HepG2 (cell line): ENCODE measurements around the gene SLC20A1. TPM values are rescaled to one million over a fixed set of nuclear protein-coding genes. Genes with fewer than 3 reads are reported as not detected.

Experiments
- ATAC-seq: fragments of 200-7000 bp; cut with Tn5 transposase; 3 replicates; pipeline ENCODE4 v1.9.1; 2020; ENCODE audit warnings: mild to moderate bottlenecking, moderate library complexity
- BruUV-seq: library from RNA; stranded (reverse); fragments of 400-500 nt; replicated peaks from 2 replicates; lab custom pipeline; 2021; lab: Mats Ljungman, UMichigan
- CTCF ChIA-PET: fragments of 300-600 bp; formaldehyde crosslinking; extraction: SDS; loops from one replicate; lab custom pipeline; 2021; ENCODE audit warnings: low total read pairs, inconsistent platforms, low intra/inter-chr PET ratio; lab: Yijun Ruan, JAX
- POLR2A ChIA-PET: fragments of 350-600 bp; sonication (Branson Sonifier 250); formaldehyde crosslinking; loops from one replicate; lab custom pipeline; 2020; ENCODE audit warnings: antibody characterized with exemption, inconsistent platforms; lab: Yijun Ruan, JAX
- DNase-seq: peaks from one replicate; pipeline ENCODE4 v3.0.0-alpha.2; 2015; ENCODE audit warnings: low spot score
- FAIRE-seq: peaks from 3 replicates; lab custom pipeline; 2011; peaks lifted over from hg19 to GRCh38; lab: Jason Lieb, UNC
- H2AFZ ChIP-seq: one replicate; pipeline ENCODE4 v1.6.1; 2011; ENCODE audit warnings: low read length, inconsistent platforms
- H3K27ac ChIP-seq: fragments of 300-600 bp; 3 replicates; pipeline ENCODE4 v1.8.0; 2011; ENCODE audit warnings: mixed run types, mild to moderate bottlenecking, mixed read lengths, low read length, inconsistent platforms; ENCODE audit not compliant: insufficient read depth; ENCODE audit errors: extremely low read length
- H3K27me3 ChIP-seq, 2 experiments: fragments of 200-600 bp in 1 of 2; 2 replicates in 1 of 2; 3 replicates in 1 of 2; pipeline versions ENCODE4 v1.6.0 to v1.8.0; 2011; ENCODE audit warnings: low read length in 2 of 2, mild to moderate bottlenecking in 2 of 2, moderate library complexity in 2 of 2, inconsistent platforms in 1 of 2; ENCODE audit not compliant: insufficient read depth in 2 of 2, control insufficient read depth in 1 of 2
- H3K36me3 ChIP-seq, 2 experiments: fragments of 200-600 bp in 1 of 2; replicated peaks in 1 of 2; 2 replicates in 1 of 2; 3 replicates in 1 of 2; pipeline versions ENCODE4 v1.5.1 to v1.8.0; 2011; ENCODE audit warnings: low read length in 2 of 2, inconsistent platforms in 1 of 2; ENCODE audit not compliant: insufficient read depth in 2 of 2, control insufficient read depth in 1 of 2
- H3K4me1 ChIP-seq: 2 replicates; pipeline ENCODE4 v1.5.1; 2012; ENCODE audit warnings: low read length, inconsistent platforms; ENCODE audit not compliant: insufficient read depth
- H3K4me2 ChIP-seq: 2 replicates; pipeline ENCODE4 v1.6.0; 2011; ENCODE audit warnings: low read depth, low read length, inconsistent platforms
- H3K4me3 ChIP-seq, 3 experiments: fragments of 200-600 bp in 1 of 3; sonication (generic), shearing (Covaris generic) in 1 of 3; replicated peaks in 1 of 3; 2 replicates each; pipeline ENCODE4 v1.5.1; 2011 to 2016; ENCODE audit warnings: low read length in 3 of 3, inconsistent platforms in 2 of 3, low read depth in 2 of 3, mild to moderate bottlenecking in 2 of 3, control low read depth in 1 of 3, mixed read lengths in 1 of 3; ENCODE audit not compliant: insufficient read depth in 1 of 3
- H3K79me2 ChIP-seq: one replicate; pipeline ENCODE4 v1.6.1; 2011; ENCODE audit warnings: low read length, inconsistent platforms; ENCODE audit not compliant: insufficient read depth
- H3K9ac ChIP-seq: 2 replicates; pipeline ENCODE4 v1.6.0; 2011; ENCODE audit warnings: mild to moderate bottlenecking, low read depth, low read length, inconsistent platforms; ENCODE audit not compliant: insufficient read depth
- H3K9me3 ChIP-seq: 2 replicates; pipeline ENCODE4 v1.5.1; 2012; ENCODE audit warnings: mild to moderate bottlenecking, low read length
- H4K20me1 ChIP-seq: 2 replicates; pipeline ENCODE4 v1.6.0; 2011; ENCODE audit warnings: inconsistent platforms, mild to moderate bottlenecking, low read length, moderate library complexity; ENCODE audit not compliant: insufficient read depth
- E2F1 ChIP-seq: sonication (generic); formaldehyde crosslinking; IDR thresholded peaks from 2 replicates; pipeline ENCODE4 v1.5.0; 2020; ENCODE audit warnings: missing genetic modification reagents
- GATAD1 ChIP-seq: IDR thresholded peaks from 2 replicates; pipeline ENCODE4 v1.6.1; 2016; ENCODE audit warnings: missing genetic modification reagents, missing compliant biosample characterization
- JUNB ChIP-seq: sonication (generic); formaldehyde crosslinking; IDR thresholded peaks from 2 replicates; pipeline ENCODE4 v1.8.0; 2022; ENCODE audit warnings: missing genetic modification reagents, mild to moderate bottlenecking, borderline replicate concordance
- RFXAP ChIP-seq: sonication (generic); formaldehyde crosslinking; IDR thresholded peaks from 2 replicates; pipeline ENCODE4 v1.4.0; 2020; ENCODE audit warnings: missing genetic modification reagents, borderline replicate concordance
- ZBTB39 ChIP-seq: sonication (generic); formaldehyde crosslinking; IDR thresholded peaks from 2 replicates; pipeline ENCODE4 v1.5.0; 2020; ENCODE audit warnings: missing genetic modification reagents
- ZNF256 ChIP-seq: sonication (generic); formaldehyde crosslinking; conservative IDR thresholded peaks from 2 replicates; pipeline ENCODE4 v1.4.0; 2020; ENCODE audit warnings: missing genetic modification reagents
- ZNF709 ChIP-seq: sonication (generic); formaldehyde crosslinking; IDR thresholded peaks from 2 replicates; pipeline ENCODE4 v1.5.0; 2020; ENCODE audit warnings: mild to moderate bottlenecking, missing genetic modification reagents
- WGBS: methylation state at CpG from one replicate; pipeline ENCODE4 v1.1.6; 2017; ENCODE audit warnings: low lambda C conversion rate; 5-methylcytosine and 5-hydroxymethylcytosine counted together
- in situ Hi-C: cut with HindIII; loops from 2 replicates; pipeline ENCODE4 v1.10.0; 2017; ENCODE audit warnings: low pct_unique_long_range_greater_than_20kb; ENCODE audit not compliant: extremely low pct_ligation_motif_present
- intact Hi-C: fragments of 100-400 bp; cut with micrococcal nuclease; formaldehyde crosslinking; loops from one replicate; pipeline ENCODE4 v1.10.0; 2022; ENCODE audit not compliant: unreplicated experiment
- polyA plus RNA-seq, 8 experiments: library from polyadenylated mRNA; depleted of rRNA in 3 of 8; stranded (reverse) in 7 of 8; unstranded in 1 of 8; fragments of >200 nt; fragmentation: Illumina TruSeq in 4 of 8; extraction: Trizol in 4 of 8; gene quantifications; 2 replicates each; pipeline versions ENCODE4 v1.2.1 to v1.2.3, GENCODE V29; 2011 to 2016; ENCODE audit warnings: low read depth in 4 of 8, missing spikeins in 1 of 8, mixed read lengths in 1 of 8; ENCODE audit not compliant: insufficient read depth in 1 of 8
- total RNA-seq, 5 experiments: library from RNA; depleted of rRNA; stranded (reverse); fragments of >200 nt; fragmentation: Illumina TruSeq; extraction: Trizol; gene quantifications; 2 replicates each; pipeline ENCODE4 v1.2.3, GENCODE V29; 2016; ENCODE audit warnings: low read depth in 1 of 5
- TF ChIP-seq, protein P1 (sequence below): fragments of 450-650 bp; IDR thresholded peaks from 2 replicates; pipeline ENCODE4 v1.6.1; 2016
- TF ChIP-seq, protein P2 (sequence below): sonication (generic); formaldehyde crosslinking; IDR thresholded peaks from 2 replicates; pipeline ENCODE4 v1.5.0; 2020; ENCODE audit warnings: missing genetic modification reagents

SLC20A1 gene
- total and polyA plus RNA-seq, 2 of the 13 experiments (the other 11 are each of a cell fraction or from before 2014, with no cell fraction given) = 54.0 to 85.9 TPM

DNA sequence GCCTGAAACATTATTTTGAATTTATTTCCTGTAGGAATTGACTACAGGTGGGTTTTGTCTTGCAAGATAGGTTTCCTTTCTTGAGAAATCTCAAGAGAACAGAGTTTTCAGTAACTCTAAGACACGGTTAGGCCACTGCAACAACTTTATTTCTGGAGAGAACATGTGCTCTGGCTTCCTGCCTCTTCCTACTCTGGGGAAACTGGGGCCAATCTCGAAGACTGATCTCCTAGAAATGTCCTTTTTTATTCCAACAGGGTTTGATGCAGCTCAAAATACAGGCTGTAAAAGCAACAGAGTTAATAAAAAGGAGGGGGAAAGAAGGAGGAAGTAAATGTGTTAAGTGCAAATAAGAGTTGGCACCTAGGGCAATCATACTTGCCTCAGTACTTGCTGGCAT lies 4.0 kb upstream of the SLC20A1 start:
- no peak overlapping the region for H3K4me3 ChIP-seq
- POLR2A ChIA-PET = interaction anchor here (0.6 to 1.6 kb wide), 2 partner anchors 10 to 15 kb away, joined by 3 to 7 read pairs; no protein-coding TSS in a partner anchor
- in situ Hi-C loops (no loop called here), intact Hi-C loops (no loop called here)
- peaks cover 2% of the 10 kb centered on the region; the same call in 1 of the 2 replicates for H4K20me1 ChIP-seq
- H3K27ac ChIP-seq = no peak overlapping the region
- H3K79me2 ChIP-seq = peaks cover 8% of the 10 kb centered on the region
- H3K4me2 ChIP-seq = no peak overlapping the region
- 42% methylated on average over 2 of the region's 2 CpGs for WGBS
- TF ChIP-seq, protein P1, sequence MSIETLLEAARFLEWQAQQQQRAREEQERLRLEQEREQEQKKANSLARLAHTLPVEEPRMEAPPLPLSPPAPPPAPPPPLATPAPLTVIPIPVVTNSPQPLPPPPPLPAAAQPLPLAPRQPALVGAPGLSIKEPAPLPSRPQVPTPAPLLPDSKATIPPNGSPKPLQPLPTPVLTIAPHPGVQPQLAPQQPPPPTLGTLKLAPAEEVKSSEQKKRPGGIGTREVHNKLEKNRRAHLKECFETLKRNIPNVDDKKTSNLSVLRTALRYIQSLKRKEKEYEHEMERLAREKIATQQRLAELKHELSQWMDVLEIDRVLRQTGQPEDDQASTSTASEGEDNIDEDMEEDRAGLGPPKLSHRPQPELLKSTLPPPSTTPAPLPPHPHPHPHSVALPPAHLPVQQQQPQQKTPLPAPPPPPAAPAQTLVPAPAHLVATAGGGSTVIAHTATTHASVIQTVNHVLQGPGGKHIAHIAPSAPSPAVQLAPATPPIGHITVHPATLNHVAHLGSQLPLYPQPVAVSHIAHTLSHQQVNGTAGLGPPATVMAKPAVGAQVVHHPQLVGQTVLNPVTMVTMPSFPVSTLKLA = no peak
- TF ChIP-seq ZNF709 (CRISPR knock-in tag) (no peak), ZNF256 (CRISPR knock-in tag) (no peak)
- H3K27me3 ChIP-seq = no peaks in the 10 kb centered on the region; a peak in 1 of 5 replicates
- no peak for FAIRE-seq
- no peaks in the 10 kb centered on the region for H3K9me3 ChIP-seq
- no peak for DNase-seq
- H3K36me3 ChIP-seq = peaks cover 0 to under 1% of the 10 kb centered on the region in 2 experiments; a peak in 2 of 5 replicates
- H3K9ac ChIP-seq = no peak overlapping the region
- BruUV-seq = no TSS peak
- peaks cover 63% of the 10 kb centered on the region for H3K4me1 ChIP-seq
- ATAC-seq = no peak
- no peak overlapping the region for H2AFZ ChIP-seq
- CTCF ChIA-PET = no interaction called here

DNA sequence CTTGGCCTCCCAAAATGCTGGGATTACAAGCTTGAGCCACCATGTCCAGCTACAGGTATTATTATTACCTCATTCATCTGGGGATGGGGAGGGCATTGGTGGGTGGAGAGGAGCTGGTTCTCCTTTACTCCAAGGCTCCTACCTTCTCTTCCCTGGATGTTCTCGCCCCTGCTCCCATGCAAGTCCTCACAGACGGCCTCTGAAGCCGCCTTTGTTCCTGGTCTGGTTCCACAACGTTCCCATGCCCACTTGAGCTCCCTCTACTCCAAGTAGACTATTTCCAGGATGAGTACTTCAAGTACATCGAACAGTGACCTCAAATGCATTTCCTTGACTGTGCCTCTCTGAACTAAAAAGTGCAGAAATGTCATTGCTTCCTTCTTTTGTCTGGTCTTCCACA lies 3.2 kb upstream of the SLC20A1 start:
- POLR2A ChIA-PET = interaction anchor here (0.6 to 5.4 kb wide), 3 partner anchors 8 to 83 kb away, joined by 4 to 94 read pairs (median 4); no protein-coding TSS in a partner anchor
- 90% methylated on average over 5 of the region's 5 CpGs for WGBS
- TF ChIP-seq JUNB (CRISPR knock-in tag) = no peak
- TF ChIP-seq ZBTB39 (CRISPR knock-in tag) = no peak
- no peak for TF ChIP-seq RFXAP
- no peak for TF ChIP-seq GATAD1 (CRISPR knock-in tag)
- TF ChIP-seq, protein P2, sequence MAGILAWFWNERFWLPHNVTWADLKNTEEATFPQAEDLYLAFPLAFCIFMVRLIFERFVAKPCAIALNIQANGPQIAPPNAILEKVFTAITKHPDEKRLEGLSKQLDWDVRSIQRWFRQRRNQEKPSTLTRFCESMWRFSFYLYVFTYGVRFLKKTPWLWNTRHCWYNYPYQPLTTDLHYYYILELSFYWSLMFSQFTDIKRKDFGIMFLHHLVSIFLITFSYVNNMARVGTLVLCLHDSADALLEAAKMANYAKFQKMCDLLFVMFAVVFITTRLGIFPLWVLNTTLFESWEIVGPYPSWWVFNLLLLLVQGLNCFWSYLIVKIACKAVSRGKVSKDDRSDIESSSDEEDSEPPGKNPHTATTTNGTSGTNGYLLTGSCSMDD (CRISPR knock-in tag) = no peak
- TF ChIP-seq E2F1 (CRISPR knock-in tag) = no peak

More for the DNA sequence above, 3.2 kb upstream of the SLC20A1 start:
- DNase-seq (no peak), ATAC-seq (no peak), FAIRE-seq (no peak)
- H3K27ac ChIP-seq = no peak overlapping the region
- CTCF ChIA-PET = no interaction called here
- H4K20me1 ChIP-seq = peaks cover 10% of the 10 kb centered on the region; the same call in 1 of the 2 replicates
- H3K4me1 ChIP-seq = peaks cover 63% of the 10 kb centered on the region
- H3K27me3 ChIP-seq = no peaks in the 10 kb centered on the region; a peak in 1 of 5 replicates
- H3K9ac ChIP-seq = no peak overlapping the region
- H3K36me3 ChIP-seq = peaks cover 0 to 9% of the 10 kb centered on the region in 2 experiments; a peak in 3 of 5 replicates
- H3K9me3 ChIP-seq = no peaks in the 10 kb centered on the region
- H2AFZ ChIP-seq = no peak overlapping the region
- intact Hi-C loops (no loop called here), in situ Hi-C loops (no loop called here)
- no TSS peak for BruUV-seq
- no peak overlapping the region for H3K4me2 ChIP-seq
- no peak overlapping the region for H3K4me3 ChIP-seq
- peaks cover 17% of the 10 kb centered on the region for H3K79me2 ChIP-seq
